ENCODE results near the gene FHIT. TPM values are rescaled to one million over a fixed set of nuclear protein-coding genes. Genes with fewer than 3 reads are reported as not detected.

FHIT gene
- polyA plus RNA-seq, 1 experiment: 0.11 TPM

- Histone ChIP-seq H3K4me3 (ENCODE audit: low read depth, low read length) (no peak overlapping the region), H3K27me3 (ENCODE audit: control insufficient read depth, insufficient read depth, low read length) (no peaks in the 10 kb centered on the region), H3K36me3 (ENCODE audit: control insufficient read depth, insufficient read depth, low read length) (no peaks in the 10 kb centered on the region)
- no peak for DNase-seq (ENCODE audit: low read depth)
- no peak for TF ChIP-seq CTCF (IDR thresholded peaks at IDR 0.05; ENCODE audit: insufficient read depth, low read depth, low read length)
- ChIA-PET CTCF (no interaction called here), POLR2A (no interaction called here)
These were observed 396.0 kb downstream of the FHIT start for GRCh38 chr3:60855250-60855649.

GRCh38 chr3:60854791-60855190 lies 396.5 kb downstream of the FHIT start:
- Histone ChIP-seq H3K27me3 (ENCODE audit: control insufficient read depth, insufficient read depth, low read length) (no peaks in the 10 kb centered on the region), H3K4me3 (ENCODE audit: low read depth, low read length) (no peak overlapping the region), H3K36me3 (ENCODE audit: control insufficient read depth, insufficient read depth, low read length) (no peaks in the 10 kb centered on the region)
- TF ChIP-seq CTCF (IDR thresholded peaks at IDR 0.05; ENCODE audit: insufficient read depth, low read depth, low read length): no peak
- POLR2A ChIA-PET: no interaction called here
- no peak for DNase-seq (ENCODE audit: low read depth)
- CTCF ChIA-PET: no interaction called here

- Histone ChIP-seq H3K4me3 (ENCODE audit: low read depth, low read length) (no peak overlapping the region), H3K27me3 (ENCODE audit: control insufficient read depth, insufficient read depth, low read length) (no peaks in the 10 kb centered on the region), H3K36me3 (ENCODE audit: control insufficient read depth, insufficient read depth, low read length) (no peaks in the 10 kb centered on the region)
- ChIA-PET POLR2A (no interaction called here), CTCF (no interaction called here)
- DNase-seq (ENCODE audit: low read depth): no peak
- TF ChIP-seq CTCF (IDR thresholded peaks at IDR 0.05; ENCODE audit: insufficient read depth, low read depth, low read length): no peak
These were observed 403.5 kb downstream of the FHIT start for GRCh38 chr3:60847791-60848190.

DNA sequence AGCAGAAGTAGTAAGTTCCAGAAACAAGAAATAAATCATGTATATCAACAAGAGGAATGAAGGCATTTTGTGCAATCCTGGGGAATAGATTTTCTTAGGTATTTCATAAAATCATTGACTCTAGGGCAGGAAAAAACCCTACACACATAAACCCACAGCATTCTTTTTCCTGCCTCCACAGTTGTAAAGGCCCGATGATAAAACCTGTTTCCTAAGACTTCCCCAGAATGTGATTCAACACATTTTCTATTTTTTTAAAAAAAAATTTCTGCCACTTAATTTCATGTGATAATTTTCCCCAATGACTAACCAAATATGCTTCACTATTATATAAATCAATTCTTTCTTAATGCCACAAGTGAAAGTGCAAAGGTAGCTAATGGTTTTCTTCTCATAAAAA lies 407.0 kb downstream of the FHIT start:
- CTCF ChIA-PET: no interaction called here
- no peak for TF ChIP-seq CTCF (IDR thresholded peaks at IDR 0.05; ENCODE audit: insufficient read depth, low read depth, low read length)
- no peaks in the 10 kb centered on the region for H3K27me3 ChIP-seq (ENCODE audit: control insufficient read depth, insufficient read depth, low read length)
- no peak for DNase-seq (ENCODE audit: low read depth)
- no peak overlapping the region for H3K4me3 ChIP-seq (ENCODE audit: low read depth, low read length)
- POLR2A ChIA-PET: no interaction called here
- no peaks in the 10 kb centered on the region for H3K36me3 ChIP-seq (ENCODE audit: control insufficient read depth, insufficient read depth, low read length)

GRCh38 chr3:60841355-60841754 lies 409.9 kb downstream of the FHIT start:
- no peak for DNase-seq (ENCODE audit: low read depth)
- Histone ChIP-seq H3K4me3 (ENCODE audit: low read depth, low read length) (no peak overlapping the region), H3K27me3 (ENCODE audit: control insufficient read depth, insufficient read depth, low read length) (no peaks in the 10 kb centered on the region), H3K36me3 (ENCODE audit: control insufficient read depth, insufficient read depth, low read length) (no peaks in the 10 kb centered on the region)
- TF ChIP-seq CTCF (IDR thresholded peaks at IDR 0.05; ENCODE audit: insufficient read depth, low read depth, low read length): no peak
- ChIA-PET POLR2A (no interaction called here), CTCF (no interaction called here)

Measured in BJ (cell line).